Measurements from ENCODE around the gene PTPRN2.
A peak's percentile ranks its signal among the peaks of the same experiment; 100 is the strongest.
"Not testable (repeated sequence)": the region's sequence is repeated elsewhere in the genome, so short reads cannot be mapped to it uniquely, and the experiment has no call there.

PTPRN2 gene

GRCh38 chr7:158395349-158395748 lies 192.3 kb downstream of the PTPRN2 start:
- no peak for DNase-seq

DNA sequence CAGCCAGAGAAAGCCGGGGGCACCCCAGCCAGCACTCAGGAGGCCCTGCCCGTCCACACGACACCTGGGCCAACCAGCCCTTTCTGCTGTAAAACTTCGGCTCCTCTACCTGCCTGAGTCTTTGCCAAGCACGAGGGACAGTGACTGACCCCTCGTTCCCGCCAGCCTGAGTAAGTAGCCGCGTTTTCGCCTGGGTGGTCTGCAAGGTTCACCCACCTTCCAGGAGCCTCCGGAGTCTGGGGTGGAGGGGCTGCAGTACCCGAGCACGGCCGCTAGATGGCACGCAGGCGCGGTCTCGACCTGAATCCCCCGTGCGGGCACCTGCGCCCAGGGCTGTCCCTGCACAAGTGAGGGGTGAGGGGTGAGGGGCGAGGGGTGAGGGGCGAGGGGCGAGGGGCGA lies 192.7 kb downstream of the PTPRN2 start:
- DNase-seq = no peak

DNA sequence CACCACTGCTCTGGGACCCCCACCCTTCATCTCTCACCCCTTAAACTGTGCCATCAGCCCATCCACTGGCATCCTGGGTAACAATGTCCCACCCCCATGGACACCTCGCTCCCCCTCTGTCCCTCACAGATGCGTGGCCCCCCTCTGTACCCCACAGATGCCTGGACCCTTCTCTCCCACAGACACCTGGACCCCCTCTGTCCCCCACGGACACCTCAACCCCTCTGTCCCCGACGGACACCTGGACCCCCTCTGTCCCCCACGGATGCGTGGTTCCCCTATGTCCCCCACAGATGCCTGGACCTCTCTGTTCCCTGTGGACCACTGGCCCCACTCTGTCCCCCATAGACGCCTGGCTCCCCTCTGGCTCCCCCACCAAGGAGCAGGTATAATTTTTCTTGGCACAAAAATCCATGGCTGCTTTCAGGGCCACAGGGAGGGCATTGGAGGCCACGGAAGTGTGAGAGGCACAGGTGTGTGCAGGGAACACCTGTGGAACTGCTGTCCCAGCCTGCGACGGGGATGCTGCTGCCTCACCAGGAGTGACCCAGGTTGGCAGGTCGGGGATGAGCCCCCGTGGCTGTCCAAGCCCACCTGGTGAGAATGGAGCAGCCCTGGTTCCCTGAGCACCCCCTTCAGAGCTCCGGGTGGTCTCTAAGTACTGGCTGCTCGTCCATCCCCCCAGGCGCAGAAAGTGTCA lies 193.5 kb downstream of the PTPRN2 start:
- no peak for DNase-seq

DNA sequence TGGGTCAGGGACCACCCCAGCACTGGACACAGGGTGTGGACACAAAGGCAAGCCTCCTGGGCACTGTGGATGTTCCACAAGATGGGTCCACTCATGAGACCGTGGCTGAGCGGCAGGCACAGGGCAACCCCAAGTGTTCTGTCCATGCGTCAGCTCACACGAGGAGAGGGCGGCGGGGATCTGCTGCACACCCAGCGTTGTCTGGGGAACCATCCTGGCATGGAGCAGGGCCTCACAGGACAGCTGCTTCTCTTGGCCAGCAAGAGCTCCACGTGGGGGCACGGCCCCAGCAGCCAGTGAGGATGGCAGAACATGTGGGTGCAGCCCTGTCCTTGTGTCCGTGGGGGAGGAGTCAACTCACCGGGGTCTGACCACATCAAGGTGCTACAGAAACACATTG lies 195.4 kb downstream of the PTPRN2 start:
- no peak for DNase-seq

DNA sequence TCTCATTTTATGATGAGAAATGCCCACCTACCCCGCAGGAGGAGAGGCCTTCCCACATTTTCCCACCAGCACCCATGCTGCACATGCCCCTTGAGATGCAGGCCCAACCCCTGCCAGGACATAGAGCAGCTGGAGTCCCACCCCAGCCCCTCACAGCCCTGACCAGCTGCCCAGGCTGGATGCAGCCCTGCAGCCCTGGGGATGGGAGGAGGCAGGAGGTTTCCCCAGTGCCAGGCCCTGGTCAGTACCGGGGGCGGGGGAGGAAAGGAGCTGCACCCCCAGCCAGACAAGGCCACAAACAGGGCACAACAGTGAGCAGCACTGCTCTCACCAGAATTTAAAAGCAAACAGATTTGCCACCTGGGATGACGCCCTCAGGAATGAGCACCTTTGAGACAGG lies 196.1 kb downstream of the PTPRN2 start:
- no peak for DNase-seq

DNA sequence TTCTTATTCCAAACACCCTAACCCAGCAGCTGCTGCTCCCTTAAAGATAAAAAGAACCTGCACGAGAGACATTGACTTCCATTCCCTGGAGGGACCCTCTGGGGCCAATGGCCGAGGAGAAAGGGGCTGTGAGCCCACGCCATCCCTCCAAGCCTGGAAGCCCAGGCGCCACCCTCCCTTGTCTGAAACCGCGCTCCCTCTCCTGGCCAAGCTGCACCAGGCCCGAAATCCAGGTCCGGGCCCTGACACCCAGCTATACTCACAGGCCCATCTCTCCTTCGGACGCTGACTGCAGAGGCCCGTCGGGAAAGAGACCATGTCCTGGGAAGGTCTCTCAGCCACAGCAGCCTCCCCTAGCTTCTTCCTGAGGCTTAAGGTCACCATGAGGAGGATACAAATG lies 196.5 kb downstream of the PTPRN2 start:
- DNase-seq = no peak

DNA sequence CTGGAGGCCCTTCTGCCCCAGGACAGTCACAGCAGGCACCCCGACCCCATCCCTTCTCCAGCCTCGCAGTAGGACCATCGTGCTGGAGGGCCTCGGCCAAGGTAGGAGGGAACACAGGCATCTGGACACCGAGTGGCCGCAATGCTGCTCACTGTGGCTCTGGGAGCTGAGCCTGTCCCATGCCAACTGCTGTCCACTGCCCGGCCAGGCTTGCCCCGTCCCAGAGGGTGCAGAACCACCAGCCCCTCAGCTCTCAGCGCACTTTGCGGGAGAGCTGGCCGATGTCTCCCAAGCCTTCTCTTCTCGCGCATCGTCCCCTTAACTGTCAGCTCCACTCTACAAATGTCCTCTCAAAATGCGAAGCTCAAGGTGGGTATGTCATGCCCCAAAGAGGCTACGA lies 197.2 kb downstream of the PTPRN2 start:
- no peak for DNase-seq

- no peak for DNase-seq
Measured at GRCh38 chr7:158389514-158390425, 197.9 kb downstream of the PTPRN2 start.

GRCh38 chr7:158388928-158389327 lies 198.7 kb downstream of the PTPRN2 start:
- no peak for DNase-seq

GRCh38 chr7:158388072-158388471 lies 199.6 kb downstream of the PTPRN2 start:
- DNase-seq = no peak

DNA sequence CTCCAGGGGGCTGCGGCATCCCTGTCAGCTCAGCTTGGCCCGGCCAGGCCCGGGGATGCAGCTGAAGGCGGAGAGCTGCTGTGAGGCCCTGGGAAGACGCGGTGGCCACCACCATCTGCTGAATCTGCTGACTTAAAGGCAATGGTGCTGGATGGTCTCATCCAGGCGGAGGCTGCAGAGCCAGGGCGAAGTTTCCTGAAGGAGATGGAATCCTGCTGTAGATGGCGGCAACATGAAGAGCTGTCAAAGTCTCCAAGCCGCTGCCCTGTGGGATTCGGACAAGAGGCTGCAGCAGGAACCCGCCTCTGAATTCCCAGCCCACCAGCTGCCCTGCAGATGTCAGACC lies 200.1 kb downstream of the PTPRN2 start:
- DNase-seq = no peak

DNA sequence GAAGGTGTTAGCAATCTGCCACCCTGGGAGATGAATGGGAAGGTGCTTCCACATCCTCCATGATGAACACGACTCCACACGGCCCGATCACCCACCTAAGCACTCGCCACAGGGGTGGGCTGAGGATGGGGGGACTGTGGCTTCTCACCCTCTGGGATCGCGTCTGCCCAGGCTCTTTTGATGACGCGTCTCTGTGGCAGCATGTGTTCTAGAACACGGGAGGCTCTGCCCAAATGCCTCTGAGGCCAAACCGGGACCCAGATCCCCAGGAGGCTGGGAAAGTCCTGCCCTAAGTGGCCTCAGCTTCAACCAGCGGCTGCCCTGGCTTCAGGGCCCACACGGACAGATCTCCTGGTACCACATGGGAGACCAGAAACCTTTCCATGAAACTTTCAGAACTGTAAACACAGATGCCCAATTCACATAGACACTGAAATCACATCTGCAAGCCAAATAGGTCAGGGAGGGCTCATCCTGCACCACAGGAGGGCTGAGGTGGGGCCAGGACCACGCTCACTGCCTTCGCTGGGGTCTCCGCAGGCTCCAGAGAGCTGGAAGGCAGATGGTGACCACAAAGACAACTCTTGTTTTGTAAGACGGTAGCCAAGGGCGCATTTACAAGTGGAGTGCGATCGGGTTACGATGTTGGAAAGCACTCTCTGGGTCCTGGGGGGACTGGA lies 200.6 kb downstream of the PTPRN2 start:
- peak; percentile 35 for DNase-seq

- DNase-seq = no peak
Measured at GRCh38 chr7:158386355-158386618, 201.3 kb downstream of the PTPRN2 start.

DNA sequence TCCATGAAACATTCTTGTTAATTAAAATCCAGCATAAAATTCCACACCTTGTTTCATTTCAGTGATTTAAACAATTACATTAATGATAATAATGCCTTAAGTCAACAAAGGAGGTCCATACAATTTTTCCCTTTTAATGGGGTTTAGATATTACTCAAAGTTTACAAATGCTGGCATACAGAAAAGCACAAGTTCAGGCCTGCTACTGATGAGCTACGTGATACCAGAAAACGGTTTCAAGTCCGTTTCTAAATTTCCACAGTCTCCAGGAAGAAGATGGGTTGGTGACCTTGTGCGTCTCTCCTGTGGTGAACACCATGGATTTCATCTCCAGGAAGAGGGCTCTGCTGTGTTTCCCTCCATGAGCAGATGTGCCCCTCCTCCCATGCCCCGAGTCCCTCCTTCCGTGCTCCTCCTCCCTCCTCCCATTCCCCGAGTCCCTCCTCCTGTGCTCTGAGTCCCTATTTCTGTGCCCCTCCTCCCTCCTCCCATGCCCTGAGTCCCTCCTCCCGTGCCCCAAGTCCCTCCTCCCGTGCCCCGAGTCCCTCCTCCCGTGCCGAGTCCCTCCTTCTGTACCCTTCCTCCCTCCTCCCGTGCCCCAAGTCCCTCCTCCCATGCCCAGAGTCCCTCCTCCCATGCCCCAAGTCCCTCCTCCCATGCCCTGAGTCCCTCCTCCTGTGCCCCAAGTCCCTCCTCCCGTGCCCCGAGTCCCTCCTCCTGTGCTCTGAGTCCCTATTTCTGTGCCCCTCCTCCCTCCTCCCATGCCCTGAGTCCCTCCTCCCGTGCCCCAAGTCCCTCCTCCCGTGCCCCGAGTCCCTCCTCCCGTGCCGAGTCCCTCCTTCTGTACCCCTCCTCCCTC lies 201.9 kb downstream of the PTPRN2 start:
- not testable (repeated sequence) for DNase-seq

DNA sequence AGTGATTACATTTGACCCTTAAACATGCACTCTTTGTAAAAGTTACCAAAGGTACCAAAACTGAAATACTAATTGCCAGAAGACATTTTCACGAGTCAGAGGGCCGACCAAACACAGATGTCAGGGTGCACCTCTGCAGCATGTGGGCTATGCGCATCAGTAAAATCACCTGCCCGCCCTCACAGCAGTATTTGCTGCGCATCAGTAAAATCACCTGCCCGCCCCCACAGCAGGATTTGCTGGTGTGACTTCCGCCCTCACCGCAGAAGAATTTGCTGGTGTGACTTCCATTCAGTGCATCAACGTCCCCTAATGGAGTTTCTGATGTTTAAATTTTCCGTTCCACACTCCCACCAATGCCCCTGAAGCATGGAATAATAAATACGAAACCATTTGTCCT lies 202.9 kb downstream of the PTPRN2 start:
- peak; percentile 92 for DNase-seq

DNA sequence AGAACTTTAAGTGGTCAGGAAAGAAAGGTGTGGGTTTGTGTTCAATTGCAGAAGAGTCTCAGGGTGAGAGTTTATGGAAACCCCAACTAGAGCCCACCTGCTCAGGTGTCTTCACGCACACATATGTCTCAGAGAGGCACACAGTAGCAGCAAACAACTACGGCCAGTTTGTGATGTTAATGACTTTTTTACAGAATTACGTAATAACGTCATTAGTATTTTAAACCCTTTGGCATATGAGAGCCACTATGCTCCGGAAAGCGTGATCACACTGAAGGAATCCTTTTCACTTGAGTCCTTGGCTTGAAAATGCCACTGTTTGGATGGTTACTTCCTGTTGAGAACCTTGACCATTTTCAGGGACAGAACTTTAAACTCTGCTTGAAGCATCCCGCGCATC lies 204.0 kb downstream of the PTPRN2 start:
- no peak for DNase-seq

- no peak for DNase-seq
Measured at GRCh38 chr7:158382363-158383254, 205.0 kb downstream of the PTPRN2 start.

- no peak for DNase-seq
Measured at GRCh38 chr7:158381956-158382355, 205.7 kb downstream of the PTPRN2 start.

- no peak for DNase-seq
Measured at GRCh38 chr7:158378978-158379377, 208.6 kb downstream of the PTPRN2 start.

- peak; percentile 38 for DNase-seq
Measured at GRCh38 chr7:158377800-158378623, 209.6 kb downstream of the PTPRN2 start.

DNA sequence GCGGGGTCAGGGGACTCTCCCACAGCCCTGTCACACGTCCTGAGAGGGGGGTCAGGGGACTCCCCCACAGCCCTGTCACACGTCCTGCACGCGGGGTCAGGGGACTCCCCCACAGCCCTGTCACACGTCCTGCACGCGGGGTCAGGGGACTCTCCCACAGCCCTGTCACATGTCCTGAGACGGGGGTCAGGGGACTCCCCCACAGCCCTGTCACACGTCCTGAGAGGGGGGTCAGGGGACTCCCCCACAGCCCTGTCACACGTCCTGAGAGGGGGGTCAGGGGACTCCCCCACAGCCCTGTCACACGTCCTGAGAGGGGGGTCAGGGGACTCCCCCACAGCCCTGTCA lies 210.8 kb downstream of the PTPRN2 start:
- DNase-seq = not testable (repeated sequence)
